ENCODE data around the gene MLXIP. TPM values are rescaled to one million over a fixed set of nuclear protein-coding genes. Genes with fewer than 3 reads are reported as not detected.

The MLXIP gene
- total and polyA plus RNA-seq, 2 of the 8 experiments (the other 6 are each of a cell fraction or from before 2014, with no cell fraction given) = 5.5 to 40.5 TPM

- Histone ChIP-seq H3K4me1 (replicated peaks in 1 of 4; ENCODE audit: control insufficient read depth in 3 of 4, insufficient read depth in 4 of 4, low read length in 3 of 4) (peaks cover 0 to 4% (median 2%) of the 10 kb centered on the region in 4 experiments; a peak in 3 of 7 replicates), H3K9ac (replicated peaks in 1 of 4; ENCODE audit: extremely low read depth in 1 of 4, low read depth in 3 of 4, low read length in 3 of 4) (no peak overlapping the region), H4K91ac (replicated peaks; ENCODE audit: insufficient read length, low read length) (no peak overlapping the region), H4K8ac (ENCODE audit: extremely low read depth, insufficient read depth, low read length) (no peak overlapping the region), H2AFZ (ENCODE audit: low read length) (no peak overlapping the region), H2BK20ac (ENCODE audit: low read length) (no peak overlapping the region), H3K56ac (replicated peaks; ENCODE audit: insufficient read length, low read depth, low read length) (no peak overlapping the region), H2BK120ac (replicated peaks; ENCODE audit: low read depth, low read length) (no peak overlapping the region), H3K79me1 (ENCODE audit: low read depth, low read length) (no peaks in the 10 kb centered on the region), H3K27me3 (replicated peaks in 1 of 4; ENCODE audit: control insufficient read depth in 3 of 4, extremely low read depth in 1 of 4, insufficient read depth in 3 of 4, low read length in 3 of 4) (no peaks in the 10 kb centered on the region; a peak in 1 of 7 replicates), H2AK5ac (ENCODE audit: low read depth, low read length) (no peak overlapping the region), H3K18ac (ENCODE audit: extremely low read depth, low read length) (no peak overlapping the region), H4K20me1 (replicated peaks in 1 of 2; ENCODE audit: control insufficient read depth in 1 of 2, insufficient read depth in 2 of 2, low read length in 2 of 2) (no peaks in the 10 kb centered on the region), H3K4ac (replicated peaks; ENCODE audit: insufficient read length, low read depth, low read length) (no peak overlapping the region), H3K4me2 (ENCODE audit: insufficient read depth in 1 of 2, low read depth in 2 of 2, low read length in 2 of 2) (no peak overlapping the region), H3K23ac (ENCODE audit: insufficient read length) (no peak overlapping the region), H3K14ac (ENCODE audit: insufficient read length) (no peak overlapping the region), H3K23me2 (ENCODE audit: low read depth, low read length) (no peaks in the 10 kb centered on the region), H3K9me3 (ENCODE audit: insufficient read depth in 2 of 2, low read depth in 1 of 2, low read length in 1 of 2) (peaks cover 23 to 30% of the 10 kb centered on the region in 2 experiments), H3K4me3 (ENCODE audit: extremely low read depth in 1 of 4, insufficient read depth in 2 of 4, low read depth in 3 of 4, low read length in 4 of 4) (no peak overlapping the region), H2BK15ac (ENCODE audit: low read length) (no peak overlapping the region), H3K79me2 (ENCODE audit: control insufficient read depth in 1 of 2, insufficient read depth in 2 of 2, low read length in 2 of 2) (no peaks in the 10 kb centered on the region), H2BK12ac (ENCODE audit: low read depth, low read length) (no peak overlapping the region), H3K36me3 (ENCODE audit: control insufficient read depth in 2 of 4, insufficient read depth in 4 of 4, low read length in 3 of 4) (peaks cover 2 to 25% (median 15%) of the 10 kb centered on the region in 4 experiments; a peak in 6 of 8 replicates), H4K5ac (ENCODE audit: insufficient read length, low read depth, low read length) (no peak overlapping the region), H2BK5ac (ENCODE audit: low read depth, low read length) (no peak overlapping the region), H3K27ac (ENCODE audit: low read depth, low read length) (no peak overlapping the region)
- ChIA-PET POLR2A (ENCODE audit: partially characterized antibody) (no interaction called here), CTCF (ENCODE audit: partially characterized antibody) (interaction anchor here (1.4 kb wide), 3 partner anchors 11 to 48 kb away, joined by 3 to 5 read pairs (median 4); no protein-coding TSS in a partner anchor)
- DNase-seq (ENCODE audit: low read depth in 1 of 2, low spot score in 2 of 2) (no peak), FAIRE-seq (no peak)
- 80% methylated on average over 4 of the region's 6 CpGs; no CpG with 5 or more reads in 1 of the 2 experiments for WGBS, 2 experiments (ENCODE audit: extremely low coverage in 1 of 2, insufficient coverage in 1 of 2, insufficient read length in 1 of 2, insufficient replicate concordance in 2 of 2, low coverage in 1 of 2, low lambda C conversion rate in 2 of 2, missing lambda C conversion rate in 1 of 2)
- TF ChIP-seq NRF1 (IDR thresholded peaks at IDR 0.05; ENCODE audit: low read depth, low read length) (no peak), FOSL1 (IDR thresholded peaks at IDR 0.05; ENCODE audit: insufficient read depth, low read depth, low read length) (no peak), JUN (IDR thresholded peaks at IDR 0.05; ENCODE audit: low read depth, low read length) (no peak), CHD2 (IDR thresholded peaks at IDR 0.05; ENCODE audit: low read length) (no peak), POLR2A (IDR thresholded peaks at IDR 0.05; ENCODE audit: control extremely low read depth in 1 of 2, low read depth in 2 of 2, low read length in 2 of 2) (no peak), KDM1A (IDR thresholded peaks at IDR 0.05; ENCODE audit: borderline replicate concordance, low read length) (no peak)
Observed at GRCh38 chr12:122142857-122143256, 64.3 kb downstream of the MLXIP start.
